Suprapubic skin (tissue), 4 donors: Measurements from ENCODE around the gene TBC1D22A. TPM values are rescaled to one million over a fixed set of nuclear protein-coding genes. Genes with fewer than 3 reads are reported as not detected.

Source experiments
- DNase-seq, 2 donors: peaks; one replicate each; pipeline ENCODE4 v3.0.0-alpha.2; 2019; ENCODE audit warnings: low spot score in 2 of 2
- H3K27ac ChIP-seq: fragments of 200-600 bp; sonication (generic); one replicate; pipeline ENCODE4 v1.5.1; 2019
- H3K27me3 ChIP-seq: fragments of 200-600 bp; sonication (generic); one replicate; pipeline ENCODE4 v1.5.1; 2019
- H3K36me3 ChIP-seq: fragments of 200-600 bp; sonication (generic); one replicate; pipeline ENCODE4 v1.5.1; 2019
- H3K4me1 ChIP-seq: fragments of 200-600 bp; sonication (generic); one replicate; pipeline ENCODE4 v1.5.1; 2019
- H3K4me3 ChIP-seq: fragments of 200-600 bp; sonication (generic); one replicate; pipeline ENCODE4 v1.5.1; 2019; ENCODE audit warnings: mild to moderate bottlenecking
- H3K9me3 ChIP-seq: fragments of 200-600 bp; sonication (generic); one replicate; pipeline ENCODE4 v1.5.1; 2019
- EP300 ChIP-seq: sonication (generic); formaldehyde crosslinking; IDR thresholded peaks from one replicate; pipeline ENCODE4 v1.6.1; 2017; ENCODE audit warnings: antibody characterized with exemption
- POLR2A ChIP-seq, 2 donors: fragments of 450-650 bp; IDR thresholded peaks; one replicate each; pipeline ENCODE4 v1.6.1; 2017; ENCODE audit warnings: antibody characterized with exemption in 2 of 2, mild to moderate bottlenecking in 2 of 2, moderate library complexity in 2 of 2
- POLR2AphosphoS5 ChIP-seq, 3 donors: sonication (generic); formaldehyde crosslinking; IDR thresholded peaks; one replicate each; pipeline ENCODE4 v1.6.1; 2017; ENCODE audit warnings: antibody characterized with exemption in 3 of 3
- WGBS: methylation state at CpG from one replicate; pipeline ENCODE4 v1.1.5; 2018; 5-methylcytosine and 5-hydroxymethylcytosine counted together
- total RNA-seq, 4 donors: library from RNA; depleted of rRNA; stranded (reverse); fragments of >200 nt; gene quantifications; one replicate each; pipeline ENCODE4 v1.1.0, GENCODE V29; 2016
- TF ChIP-seq, protein P1 (sequence below), 2 donors: fragments of 200-600 bp in 1 of 2; fragments of 450-650 bp in 1 of 2; sonication (generic) in 1 of 2; IDR thresholded peaks; one replicate each; pipeline ENCODE4 v1.5.1; 2016 to 2019; ENCODE audit warnings: antibody characterized with exemption in 2 of 2, mild to moderate bottlenecking in 1 of 2, moderate library complexity in 1 of 2

TBC1D22A gene
- total RNA-seq, 4 donors from 2014 or later, result 24.8 to 43.2 (median 35.4) TPM

DNA sequence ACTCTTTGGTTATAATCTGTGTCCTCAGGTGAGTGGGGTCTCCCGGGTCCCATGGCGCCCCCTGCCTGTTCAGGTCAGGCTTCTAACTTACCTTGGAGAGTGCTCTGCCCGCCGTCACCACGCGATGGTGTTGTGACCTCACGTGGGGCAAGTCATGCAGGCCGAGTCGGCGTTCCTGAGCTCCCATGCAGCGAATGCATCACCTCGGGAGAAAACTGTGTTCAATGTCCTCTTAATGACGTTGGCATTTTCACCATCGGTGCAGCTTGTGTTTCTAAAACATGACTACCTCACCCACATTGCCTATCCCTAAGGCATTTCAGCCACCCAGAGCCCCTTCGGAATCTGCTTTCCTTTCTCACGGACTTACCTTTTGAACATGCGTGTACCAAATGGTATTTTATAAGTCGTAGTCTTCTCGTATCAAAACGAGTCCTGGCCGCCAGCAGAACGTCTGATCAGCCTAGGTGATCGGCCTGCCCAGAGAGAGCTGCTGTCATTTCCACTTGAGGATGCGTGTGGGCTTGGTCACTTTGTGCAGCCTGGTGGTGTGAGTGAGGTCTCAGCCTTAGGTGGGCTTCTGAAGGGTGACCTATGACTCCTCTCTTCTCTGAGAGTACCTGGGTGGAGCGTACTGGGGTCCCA, 64.8 kb downstream of the TBC1D22A start:
- 88% methylated on average over 24 of the region's 25 CpGs for WGBS
- no peak for DNase-seq
- peaks cover 9% of the 10 kb centered on the region for H3K36me3 ChIP-seq
- H3K27me3 ChIP-seq, result no peaks in the 10 kb centered on the region
- H3K4me1 ChIP-seq, result peaks cover 35% of the 10 kb centered on the region
- no peaks in the 10 kb centered on the region for H3K9me3 ChIP-seq
- no peak overlapping the region for H3K4me3 ChIP-seq
- TF ChIP-seq POLR2A (IDR thresholded peaks at IDR 0.05) (no peak), EP300 (no peak), POLR2AphosphoS5 (IDR thresholded peaks at IDR 0.05) (no peak)
- TF ChIP-seq, protein P1, sequence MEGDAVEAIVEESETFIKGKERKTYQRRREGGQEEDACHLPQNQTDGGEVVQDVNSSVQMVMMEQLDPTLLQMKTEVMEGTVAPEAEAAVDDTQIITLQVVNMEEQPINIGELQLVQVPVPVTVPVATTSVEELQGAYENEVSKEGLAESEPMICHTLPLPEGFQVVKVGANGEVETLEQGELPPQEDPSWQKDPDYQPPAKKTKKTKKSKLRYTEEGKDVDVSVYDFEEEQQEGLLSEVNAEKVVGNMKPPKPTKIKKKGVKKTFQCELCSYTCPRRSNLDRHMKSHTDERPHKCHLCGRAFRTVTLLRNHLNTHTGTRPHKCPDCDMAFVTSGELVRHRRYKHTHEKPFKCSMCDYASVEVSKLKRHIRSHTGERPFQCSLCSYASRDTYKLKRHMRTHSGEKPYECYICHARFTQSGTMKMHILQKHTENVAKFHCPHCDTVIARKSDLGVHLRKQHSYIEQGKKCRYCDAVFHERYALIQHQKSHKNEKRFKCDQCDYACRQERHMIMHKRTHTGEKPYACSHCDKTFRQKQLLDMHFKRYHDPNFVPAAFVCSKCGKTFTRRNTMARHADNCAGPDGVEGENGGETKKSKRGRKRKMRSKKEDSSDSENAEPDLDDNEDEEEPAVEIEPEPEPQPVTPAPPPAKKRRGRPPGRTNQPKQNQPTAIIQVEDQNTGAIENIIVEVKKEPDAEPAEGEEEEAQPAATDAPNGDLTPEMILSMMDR (IDR thresholded peaks at IDR 0.05), result no peak
- no peak overlapping the region for H3K27ac ChIP-seq

DNA sequence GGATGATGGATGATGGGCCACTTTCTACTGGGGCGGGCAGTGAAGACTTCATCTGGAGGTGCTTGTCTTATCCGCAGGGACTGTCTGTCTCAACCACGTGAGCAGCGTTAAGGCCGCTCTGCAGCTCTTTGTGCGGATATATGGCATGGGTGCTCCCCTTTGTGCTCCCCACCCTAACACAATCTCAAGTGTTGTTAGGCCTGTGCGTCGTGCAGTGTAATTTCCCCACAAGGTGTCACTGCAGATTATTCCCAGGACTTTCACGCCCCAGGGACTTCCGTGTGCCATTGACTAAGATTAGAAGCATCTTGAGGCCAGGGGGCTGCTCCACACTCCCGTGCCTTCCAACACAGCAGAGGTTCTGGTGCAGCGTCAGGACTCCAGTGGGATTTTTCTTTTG, 65.3 kb downstream of the TBC1D22A start:
- no peaks in the 10 kb centered on the region for H3K27me3 ChIP-seq
- no peaks in the 10 kb centered on the region for H3K9me3 ChIP-seq
- H3K27ac ChIP-seq, result no peak overlapping the region
- TF ChIP-seq POLR2AphosphoS5 (IDR thresholded peaks at IDR 0.05), result no peak
- TF ChIP-seq EP300, result no peak
- TF ChIP-seq, protein P1 (IDR thresholded peaks at IDR 0.05), result no peak
- no peak for TF ChIP-seq POLR2A (IDR thresholded peaks at IDR 0.05)
- 95% methylated on average over 12 of the region's 12 CpGs for WGBS
- peaks cover 35% of the 10 kb centered on the region for H3K4me1 ChIP-seq
- no peak for DNase-seq
- H3K4me3 ChIP-seq, result no peak overlapping the region
- peaks cover 9% of the 10 kb centered on the region for H3K36me3 ChIP-seq

DNA sequence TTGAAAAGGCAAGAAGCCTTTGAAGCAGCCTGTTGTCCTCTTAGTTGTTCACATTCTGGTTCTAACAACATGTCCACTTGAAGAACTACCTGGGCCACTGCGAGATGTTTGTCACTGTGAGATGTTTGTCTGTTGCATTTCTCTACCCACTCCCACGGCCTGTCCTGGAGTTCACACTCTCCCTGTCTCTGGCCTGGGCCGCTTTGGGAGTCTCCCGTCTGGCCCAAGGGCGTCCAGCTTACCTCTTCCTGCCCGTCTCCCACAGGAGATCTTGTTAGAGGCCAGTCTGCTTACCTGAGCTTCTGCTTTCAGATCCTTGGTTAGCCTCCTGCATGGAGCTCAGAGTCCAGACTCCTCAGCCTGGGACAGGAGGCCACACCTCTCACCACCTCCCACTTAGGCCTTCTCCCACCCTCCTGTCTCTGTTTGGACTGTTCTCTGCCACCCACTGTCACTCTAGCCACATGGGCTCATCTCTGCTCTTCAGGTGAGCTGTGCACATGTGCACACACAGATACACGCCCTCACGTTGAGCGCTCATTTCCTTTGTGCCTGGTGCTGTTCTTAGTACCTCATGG, 66.0 kb downstream of the TBC1D22A start:
- H3K9me3 ChIP-seq, result no peaks in the 10 kb centered on the region
- H3K4me3 ChIP-seq, result no peak overlapping the region
- DNase-seq, result no peak
- no peaks in the 10 kb centered on the region for H3K27me3 ChIP-seq
- WGBS, result 84% methylated on average over 9 of the region's 9 CpGs
- no peak overlapping the region for H3K27ac ChIP-seq
- TF ChIP-seq POLR2A (IDR thresholded peaks at IDR 0.05), result no peak
- no peak for TF ChIP-seq POLR2AphosphoS5 (IDR thresholded peaks at IDR 0.05)
- no peak for TF ChIP-seq EP300
- TF ChIP-seq, protein P1 (IDR thresholded peaks at IDR 0.05), result no peak
- H3K36me3 ChIP-seq, result peaks cover 8% of the 10 kb centered on the region
- peaks cover 35% of the 10 kb centered on the region for H3K4me1 ChIP-seq

DNA sequence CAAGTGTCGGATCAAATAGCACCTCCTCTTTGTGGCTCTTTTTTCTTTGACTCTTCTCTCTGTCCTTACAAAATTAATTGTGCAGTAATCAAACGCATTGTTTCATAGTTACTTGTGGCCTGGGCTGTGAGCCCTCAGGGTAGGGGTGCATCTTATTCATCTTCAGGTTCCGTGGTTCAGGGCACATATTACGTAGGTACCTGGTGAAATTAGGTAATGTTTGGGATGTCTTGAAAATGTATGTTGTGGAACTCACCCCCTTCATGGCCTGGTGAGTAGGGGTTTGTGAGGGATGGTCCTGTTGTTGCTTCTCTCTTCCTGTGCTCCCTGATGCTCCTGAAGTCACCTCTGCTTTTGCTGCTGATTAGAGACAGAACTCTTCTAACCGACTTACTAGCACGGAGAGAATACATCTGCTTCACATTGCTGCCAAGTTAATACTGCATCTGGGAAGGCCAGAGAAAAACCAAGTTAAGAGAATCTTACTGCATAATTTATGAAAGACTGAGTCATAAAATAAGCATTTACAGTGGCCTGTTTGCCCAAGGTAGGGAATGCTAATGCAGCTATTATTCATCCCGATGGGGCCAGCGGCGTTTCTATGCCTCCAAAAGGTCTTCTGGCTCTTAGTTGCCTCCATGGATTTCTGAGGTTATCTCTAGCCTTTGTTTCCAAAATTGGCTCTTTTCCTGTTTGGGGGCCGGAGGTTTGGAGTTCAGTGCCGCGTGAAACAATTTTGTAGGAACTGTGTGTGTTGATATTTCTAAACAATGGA, 66.9 kb downstream of the TBC1D22A start:
- Histone ChIP-seq H3K27ac (peak overlapping the region; percentile 84), H3K9me3 (no peaks in the 10 kb centered on the region), H3K36me3 (peaks cover under 1% of the 10 kb centered on the region), H3K4me3 (no peak overlapping the region), H3K27me3 (no peaks in the 10 kb centered on the region), H3K4me1 (peaks cover 35% of the 10 kb centered on the region)
- 37% methylated on average over 12 of the region's 12 CpGs for whole genome bisulfite sequencing
- TF ChIP-seq POLR2AphosphoS5 (IDR thresholded peaks at IDR 0.05) (no peak), POLR2A (IDR thresholded peaks at IDR 0.05) (no peak), EP300 (no peak)
- TF ChIP-seq, protein P1 (IDR thresholded peaks at IDR 0.05), result no peak
- DNase-seq, result no peak
